BLaER1 treated with 17β-estradiol and CSF1 and Interleukin-3, amounts not matched to agents 10 nM and 100 nM (cell line): ENCODE data around the gene ABLIM3.
"Not testable (repeated sequence)": the region's sequence is repeated elsewhere in the genome, so short reads cannot be mapped to it uniquely, and the experiment has no call there.

Source experiments
- H3K27ac ChIP-seq, 11 experiments: shearing (Covaris generic); formaldehyde crosslinking; 2 replicates each; pipeline ENCODE4 v1.8.1; 2022
- H3K27me3 ChIP-seq, 11 experiments: shearing (Covaris generic); formaldehyde crosslinking; 2 replicates each; pipeline ENCODE4 v1.8.1; 2022
- H3K36me3 ChIP-seq, 11 experiments: shearing (Covaris generic); formaldehyde crosslinking; 2 replicates each; pipeline ENCODE4 v1.8.1; 2022
- H3K4me1 ChIP-seq, 10 experiments: shearing (Covaris generic); formaldehyde crosslinking; 2 replicates each; pipeline ENCODE4 v1.8.1; 2022
- H3K4me2 ChIP-seq, 11 experiments: shearing (Covaris generic); formaldehyde crosslinking; 2 replicates each; pipeline ENCODE4 v1.8.1; 2022
- H3K4me3 ChIP-seq, 10 experiments: shearing (Covaris generic); formaldehyde crosslinking; 2 replicates each; pipeline ENCODE4 v1.8.1; 2022
- H3K9ac ChIP-seq, 11 experiments: shearing (Covaris generic); formaldehyde crosslinking; 2 replicates each; pipeline ENCODE4 v1.8.1; 2022
- H3K9me3 ChIP-seq, 11 experiments: shearing (Covaris generic); formaldehyde crosslinking; replicated peaks in 1 of 11; 2 replicates each; pipeline ENCODE4 v1.8.1; 2022
- H4K20me1 ChIP-seq, 11 experiments: shearing (Covaris generic); formaldehyde crosslinking; 2 replicates each; pipeline ENCODE4 v1.8.1; 2022
- Cebpa-rat ChIP-seq, 11 experiments: shearing (Covaris generic); IDR thresholded peaks; 2 replicates each; pipeline ENCODE4 v1.8.1; 2022

ABLIM3 gene

GRCh38 chr5:149262315-149262714, 121.0 kb downstream of the ABLIM3 start:
- H3K4me2 ChIP-seq, result no peak overlapping the region
- TF ChIP-seq Cebpa-rat (IDR thresholded peaks at IDR 0.05), result no peak
- H3K27ac ChIP-seq, result no peak overlapping the region
- H3K4me3 ChIP-seq, result no peak overlapping the region
- no peak overlapping the region for H3K9ac ChIP-seq
- no peaks in the 10 kb centered on the region for H4K20me1 ChIP-seq
- H3K9me3 ChIP-seq, result no peaks in the 10 kb centered on the region
- H3K4me1 ChIP-seq, result peaks cover 0 to 24% (median 22%) of the 10 kb centered on the region in 10 experiments; a peak in 16 of 20 replicates
- no peaks in the 10 kb centered on the region for H3K36me3 ChIP-seq
- no peaks in the 10 kb centered on the region for H3K27me3 ChIP-seq

- H4K20me1 ChIP-seq, result no peaks in the 10 kb centered on the region
- no peak overlapping the region for H3K27ac ChIP-seq
- H3K4me1 ChIP-seq, result peaks cover 0 to 24% (median 22%) of the 10 kb centered on the region in 10 experiments; a peak in 16 of 20 replicates
- no peak overlapping the region for H3K4me3 ChIP-seq
- no peaks in the 10 kb centered on the region for H3K27me3 ChIP-seq
- no peaks in the 10 kb centered on the region for H3K36me3 ChIP-seq
- TF ChIP-seq Cebpa-rat (IDR thresholded peaks at IDR 0.05), result no peak
- H3K9ac ChIP-seq, result no peak overlapping the region
- peak overlapping the region in 8 of 11 experiments; percentile 22 to 69 (median 56); a peak in 14 of 22 replicates for H3K4me2 ChIP-seq
- H3K9me3 ChIP-seq, result peaks cover 10 to 17% (median 13%) of the 10 kb centered on the region in 11 experiments
Measured at GRCh38 chr5:149264439-149265067, 123.3 kb downstream of the ABLIM3 start.

GRCh38 chr5:149265068-149265465, 123.8 kb downstream of the ABLIM3 start:
- H4K20me1 ChIP-seq, result no peaks in the 10 kb centered on the region
- peak overlapping the region in 7 of 11 experiments; percentile 22 to 69 (median 61); a peak in 12 of 22 replicates for H3K4me2 ChIP-seq
- H3K4me3 ChIP-seq, result no peak overlapping the region
- H3K9ac ChIP-seq, result no peak overlapping the region
- peaks cover 10 to 17% (median 13%) of the 10 kb centered on the region in 11 experiments for H3K9me3 ChIP-seq
- H3K4me1 ChIP-seq, result peaks cover 0 to 24% (median 22%) of the 10 kb centered on the region in 10 experiments; a peak in 16 of 20 replicates
- H3K27me3 ChIP-seq, result peaks cover 0 to 2% (median 0%) of the 10 kb centered on the region in 11 experiments; a peak in 2 of 22 replicates
- no peak for TF ChIP-seq Cebpa-rat (IDR thresholded peaks at IDR 0.05)
- H3K27ac ChIP-seq, result no peak overlapping the region
- H3K36me3 ChIP-seq, result no peaks in the 10 kb centered on the region

- Histone ChIP-seq H3K4me3 (no peak overlapping the region), H3K9ac (no peak overlapping the region), H4K20me1 (no peaks in the 10 kb centered on the region), H3K27ac (no peak overlapping the region), H3K9me3 (peaks cover 10 to 17% (median 13%) of the 10 kb centered on the region in 11 experiments), H3K4me1 (peaks cover 0 to 24% (median 22%) of the 10 kb centered on the region in 10 experiments; a peak in 16 of 20 replicates), H3K4me2 (peak overlapping the region in 6 of 11 experiments; percentile 1 to 69 (median 38); a peak in 7 of 22 replicates), H3K27me3 (peaks cover 0 to 7% (median 3%) of the 10 kb centered on the region in 11 experiments; a peak in 20 of 22 replicates), H3K36me3 (no peaks in the 10 kb centered on the region)
- no peak for TF ChIP-seq Cebpa-rat (IDR thresholded peaks at IDR 0.05)
Measured at GRCh38 chr5:149265597-149265996, 124.3 kb downstream of the ABLIM3 start.

GRCh38 chr5:149267241-149267973, 126.1 kb downstream of the ABLIM3 start:
- peaks cover 10 to 17% (median 13%) of the 10 kb centered on the region in 11 experiments for H3K9me3 ChIP-seq
- peaks cover 11 to 26% (median 21%) of the 10 kb centered on the region in 11 experiments for H3K27me3 ChIP-seq
- H3K4me2 ChIP-seq, result no peak overlapping the region
- peaks cover 6 to 34% (median 31%) of the 10 kb centered on the region in 10 experiments; a peak in 19 of 20 replicates for H3K4me1 ChIP-seq
- H3K36me3 ChIP-seq, result no peaks in the 10 kb centered on the region
- no peaks in the 10 kb centered on the region for H4K20me1 ChIP-seq
- H3K4me3 ChIP-seq, result no peak overlapping the region
- no peak for TF ChIP-seq Cebpa-rat (IDR thresholded peaks at IDR 0.05)
- no peak overlapping the region for H3K9ac ChIP-seq
- no peak overlapping the region for H3K27ac ChIP-seq

- Histone ChIP-seq H3K27me3 (peaks cover 21 to 36% (median 32%) of the 10 kb centered on the region in 11 experiments), H3K36me3 (no peaks in the 10 kb centered on the region), H3K27ac (no peak overlapping the region), H3K4me1 (peaks cover 20 to 46% (median 39%) of the 10 kb centered on the region in 10 experiments), H3K4me3 (no peak overlapping the region), H3K4me2 (no peak overlapping the region), H3K9me3 (peaks cover 10 to 17% (median 13%) of the 10 kb centered on the region in 11 experiments), H4K20me1 (no peaks in the 10 kb centered on the region), H3K9ac (no peak overlapping the region)
- no peak for TF ChIP-seq Cebpa-rat (IDR thresholded peaks at IDR 0.05)
Measured at GRCh38 chr5:149268928-149269557, 127.8 kb downstream of the ABLIM3 start.

- TF ChIP-seq Cebpa-rat (IDR thresholded peaks at IDR 0.05), result peak in 7 of 11 experiments; percentile 32 to 91 (median 60); a peak in 9 of 22 replicates
- H3K9me3 ChIP-seq, result peaks cover 10 to 17% (median 13%) of the 10 kb centered on the region in 11 experiments
- peak overlapping the region in 8 of 11 experiments; percentile 50 to 73 (median 54); a peak in 12 of 22 replicates for H3K27ac ChIP-seq
- H3K4me2 ChIP-seq, result peak overlapping the region; percentile 86 to 98 (median 93)
- no peaks in the 10 kb centered on the region for H3K36me3 ChIP-seq
- peaks cover 20 to 42% (median 26%) of the 10 kb centered on the region in 10 experiments for H3K4me1 ChIP-seq
- no peaks in the 10 kb centered on the region for H4K20me1 ChIP-seq
- H3K4me3 ChIP-seq, result peak overlapping the region; percentile 67 to 87 (median 76)
- H3K27me3 ChIP-seq, result peaks cover 21 to 36% (median 32%) of the 10 kb centered on the region in 11 experiments
- peak overlapping the region; percentile 62 to 83 (median 76) for H3K9ac ChIP-seq
Measured at GRCh38 chr5:149271195-149271715, 130.0 kb downstream of the ABLIM3 start.

GRCh38 chr5:149271716-149272563, 130.6 kb downstream of the ABLIM3 start, which contains the start of gene AFAP1L1:
Gene AFAP1L1 (plus strand): TSS chr5:149271859. CDS start chr5:149271969, 110 bp downstream.
- no peak for TF ChIP-seq Cebpa-rat (IDR thresholded peaks at IDR 0.05)
- H4K20me1 ChIP-seq, result no peaks in the 10 kb centered on the region
- peak within 1 kb of the TSS; percentile 49 to 73 (median 55); a peak in 19 of 22 replicates for H3K27ac ChIP-seq
- H3K4me1 ChIP-seq, result peaks cover 20 to 48% (median 26%) of the 10 kb centered on the region in 10 experiments
- H3K4me2 ChIP-seq, result peak within 1 kb of the TSS; percentile 86 to 98 (median 93)
- peak within 1 kb of the TSS; percentile 62 to 83 (median 76) for H3K9ac ChIP-seq
- no peaks in the 10 kb centered on the region for H3K36me3 ChIP-seq
- peaks cover 10 to 17% (median 13%) of the 10 kb centered on the region in 11 experiments for H3K9me3 ChIP-seq
- peaks cover 21 to 36% (median 32%) of the 10 kb centered on the region in 11 experiments for H3K27me3 ChIP-seq
- peak within 1 kb of the TSS; percentile 67 to 87 (median 76) for H3K4me3 ChIP-seq

GRCh38 chr5:149272781-149273180, 131.5 kb downstream of the ABLIM3 start:
- Histone ChIP-seq H3K27me3 (peaks cover 21 to 36% (median 32%) of the 10 kb centered on the region in 11 experiments), H3K4me3 (peak overlapping the region; percentile 67 to 87 (median 76)), H3K4me2 (peak overlapping the region; percentile 86 to 98 (median 93)), H3K9ac (peak overlapping the region in 7 of 11 experiments; percentile 75 to 83 (median 80); a peak in 9 of 22 replicates), H3K9me3 (peaks cover 10 to 15% (median 11%) of the 10 kb centered on the region in 11 experiments), H3K4me1 (peaks cover 20 to 57% (median 29%) of the 10 kb centered on the region in 10 experiments)
- H4K20me1 ChIP-seq, H3K27ac ChIP-seq, H3K36me3 ChIP-seq: not testable (repeated sequence)
